ENCODE data around the gene TRMO. TPM values are rescaled to one million over a fixed set of nuclear protein-coding genes. Genes with fewer than 3 reads are reported as not detected.

TRMO gene
- total and polyA plus RNA-seq, 2 of the 13 experiments (the other 11 are each of a cell fraction or from before 2014, with no cell fraction given): 8.7 to 18.6 TPM

GRCh38 chr9:97954550-97954989 is 32.3 kb upstream of the TRMO start:
- Histone ChIP-seq H3K4me3 (replicated peaks in 1 of 3; ENCODE audit: insufficient read depth in 1 of 3, low read depth in 2 of 3, low read length in 3 of 3) (no peak overlapping the region), H3K4me1 (ENCODE audit: insufficient read depth, low read length) (no peaks in the 10 kb centered on the region), H3K27ac (ENCODE audit: extremely low read length, insufficient read depth, low read length) (no peak overlapping the region), H4K20me1 (ENCODE audit: insufficient read depth, low read length) (no peaks in the 10 kb centered on the region), H3K36me3 (replicated peaks in 1 of 2; ENCODE audit: control insufficient read depth in 1 of 2, insufficient read depth in 2 of 2, low read length in 2 of 2) (no peaks in the 10 kb centered on the region), H3K4me2 (ENCODE audit: low read depth, low read length) (no peak overlapping the region), H3K9ac (ENCODE audit: insufficient read depth, low read depth, low read length) (no peak overlapping the region), H3K27me3 (ENCODE audit: control insufficient read depth in 1 of 2, insufficient read depth in 2 of 2, low read length in 2 of 2) (peaks cover 0 to 4% of the 10 kb centered on the region in 2 experiments; a peak in 1 of 5 replicates), H3K79me2 (ENCODE audit: insufficient read depth, low read length) (no peaks in the 10 kb centered on the region), H3K9me3 (ENCODE audit: low read length) (0 out of 2 replicates have a peak, but pooled peaks cover 5% of the 10 kb centered on the region), H2AFZ (ENCODE audit: low read length) (no peak overlapping the region)
- FAIRE-seq: peak; percentile 96
- peak; percentile 96 for ATAC-seq
- POLR2A ChIA-PET: no interaction called here
- peak; percentile 52 for DNase-seq (ENCODE audit: low spot score)
- no TSS peak for BruUV-seq (replicated peaks)
- intact Hi-C loops (cut with micrococcal nuclease; ENCODE audit: unreplicated experiment) (loop anchor here (1.0 kb wide), 2 partner anchors 31 to 244 kb away; no protein-coding TSS in a partner anchor), in situ Hi-C loops (cut with HindIII; ENCODE audit: extremely low pct_ligation_motif_present, low pct_unique_long_range_greater_than_20kb) (no loop called here)
- TF ChIP-seq SMC3 (IDR thresholded peaks at IDR 0.05; ENCODE audit: low read length) (peak; percentile 74), ZFX (CRISPR knock-in tag; IDR thresholded peaks at IDR 0.05; ENCODE audit: low read depth) (peak; percentile 42; the same call in 1 of the 2 replicates), ZNF644 (CRISPR knock-in tag; IDR thresholded peaks at IDR 0.05; ENCODE audit: low read depth) (0 out of 2 replicates have a peak, but pooled peaks have one; percentile 31), SRSF9 (IDR thresholded peaks at IDR 0.05; ENCODE audit: borderline replicate concordance, insufficient read depth, low read depth, low read length, poor library complexity, severe bottlenecking) (no peak), ZNF430 (CRISPR knock-in tag; IDR thresholded peaks at IDR 0.05) (no peak), ZNF841 (CRISPR knock-in tag; IDR thresholded peaks at IDR 0.05; ENCODE audit: borderline replicate concordance) (no peak), ZNF460 (CRISPR knock-in tag; IDR thresholded peaks at IDR 0.05; ENCODE audit: borderline replicate concordance) (no peak), TAF15 (IDR thresholded peaks at IDR 0.05; ENCODE audit: low read depth, low read length, poor library complexity, severe bottlenecking) (no peak), FOXA3 (CRISPR knock-in tag; IDR thresholded peaks at IDR 0.05) (0 out of 2 replicates have a peak, but pooled peaks have one; percentile 8), ZBTB8A (CRISPR knock-in tag; IDR thresholded peaks at IDR 0.05; ENCODE audit: borderline replicate concordance, low read depth) (no peak), RAD21 (CRISPR knock-in tag; IDR thresholded peaks at IDR 0.05) (peak; percentile 38; the same call in 1 of the 2 replicates), ZNF614 (CRISPR knock-in tag; IDR thresholded peaks at IDR 0.05; ENCODE audit: borderline replicate concordance) (0 out of 2 replicates have a peak, but pooled peaks have one; percentile 21), CTCF (CRISPR knock-in tag; IDR thresholded peaks at IDR 0.05) (peak; percentile 81), STAG1 (CRISPR knock-in tag; IDR thresholded peaks at IDR 0.05) (peak; percentile 60)
- CTCF ChIA-PET (ENCODE audit: low intra/inter-chr PET ratio, low total read pairs): interaction anchor here (2.9 kb wide), 1 partner anchor 31 kb away, joined by 34 read pairs; the partner anchor contains the start of gene TRMO
